ENCODE data around the gene TP53TG5. TPM values are rescaled to one million over a fixed set of nuclear protein-coding genes. Genes with fewer than 3 reads are reported as not detected.

The TP53TG5 gene
- total RNA-seq, 4 donors from 2014 or later: 1.9 TPM; not detected in 3

- Histone ChIP-seq H3K4me1 (no peaks in the 10 kb centered on the region), H3K9me3 (no peaks in the 10 kb centered on the region), H3K36me3 (no peaks in the 10 kb centered on the region), H3K4me3 (no peak overlapping the region), H3K27ac (no peak overlapping the region), H3K27me3 (no peaks in the 10 kb centered on the region)
- DNase-seq: no peak
- no peak for TF ChIP-seq CTCF (IDR thresholded peaks at IDR 0.05)
- no peak for TF ChIP-seq POLR2A (IDR thresholded peaks at IDR 0.05)
- intact Hi-C loops (cut with DNase I; ENCODE audit: low total_unique reads): no loop called here
Observed at GRCh38 chr20:45329497-45330319, 48.4 kb downstream of the TP53TG5 start.

- no peak overlapping the region for H3K27ac ChIP-seq
- TF ChIP-seq POLR2A (IDR thresholded peaks at IDR 0.05) (no peak), CTCF (IDR thresholded peaks at IDR 0.05) (no peak)
- no peaks in the 10 kb centered on the region for H3K27me3 ChIP-seq
- no peaks in the 10 kb centered on the region for H3K4me1 ChIP-seq
- no peaks in the 10 kb centered on the region for H3K9me3 ChIP-seq
- H3K4me3 ChIP-seq: no peak overlapping the region
- no peaks in the 10 kb centered on the region for H3K36me3 ChIP-seq
- no peak for DNase-seq
- intact Hi-C loops (cut with DNase I; ENCODE audit: low total_unique reads): no loop called here
Observed at GRCh38 chr20:45328451-45328850, 49.7 kb downstream of the TP53TG5 start.

GRCh38 chr20:45325371-45325770, 52.8 kb downstream of the TP53TG5 start:
- H3K36me3 ChIP-seq: no peaks in the 10 kb centered on the region
- H3K4me3 ChIP-seq: no peak overlapping the region
- no peak for DNase-seq
- TF ChIP-seq POLR2A (IDR thresholded peaks at IDR 0.05) (no peak), CTCF (IDR thresholded peaks at IDR 0.05) (no peak)
- no peaks in the 10 kb centered on the region for H3K27me3 ChIP-seq
- H3K9me3 ChIP-seq: no peaks in the 10 kb centered on the region
- no peak overlapping the region for H3K27ac ChIP-seq
- H3K4me1 ChIP-seq: no peaks in the 10 kb centered on the region
- intact Hi-C loops (cut with DNase I; ENCODE audit: low total_unique reads): no loop called here

GRCh38 chr20:45323731-45324130, 54.4 kb downstream of the TP53TG5 start:
- Histone ChIP-seq H3K27me3 (no peaks in the 10 kb centered on the region), H3K4me1 (no peaks in the 10 kb centered on the region), H3K36me3 (no peaks in the 10 kb centered on the region), H3K9me3 (no peaks in the 10 kb centered on the region), H3K27ac (no peak overlapping the region), H3K4me3 (no peak overlapping the region)
- TF ChIP-seq CTCF (IDR thresholded peaks at IDR 0.05): no peak
- TF ChIP-seq POLR2A (IDR thresholded peaks at IDR 0.05): no peak
- intact Hi-C loops (cut with DNase I; ENCODE audit: low total_unique reads): no loop called here
- DNase-seq: no peak

- intact Hi-C loops (cut with DNase I; ENCODE audit: low total_unique reads): no loop called here
- no peak for DNase-seq
- TF ChIP-seq CTCF (IDR thresholded peaks at IDR 0.05) (peak in 2 of 4 experiments; percentile 23 to 27), POLR2A (IDR thresholded peaks at IDR 0.05) (no peak)
Observed at GRCh38 chr20:45322952-45323383, 55.2 kb downstream of the TP53TG5 start.

More at GRCh38 chr20:45322952-45323383, 55.2 kb downstream of the TP53TG5 start:
- Histone ChIP-seq H3K27ac (no peak overlapping the region), H3K9me3 (no peaks in the 10 kb centered on the region), H3K27me3 (no peaks in the 10 kb centered on the region), H3K4me1 (no peaks in the 10 kb centered on the region), H3K4me3 (no peak overlapping the region), H3K36me3 (no peaks in the 10 kb centered on the region)

Measured in uterus (tissue), 4 donors.